ENCODE measurements around the gene DSEL. TPM values are rescaled to one million over a fixed set of nuclear protein-coding genes. Genes with fewer than 3 reads are reported as not detected.

The DSEL gene
- total RNA-seq, 1 donor from 2014 or later = 9.3 TPM

DNA sequence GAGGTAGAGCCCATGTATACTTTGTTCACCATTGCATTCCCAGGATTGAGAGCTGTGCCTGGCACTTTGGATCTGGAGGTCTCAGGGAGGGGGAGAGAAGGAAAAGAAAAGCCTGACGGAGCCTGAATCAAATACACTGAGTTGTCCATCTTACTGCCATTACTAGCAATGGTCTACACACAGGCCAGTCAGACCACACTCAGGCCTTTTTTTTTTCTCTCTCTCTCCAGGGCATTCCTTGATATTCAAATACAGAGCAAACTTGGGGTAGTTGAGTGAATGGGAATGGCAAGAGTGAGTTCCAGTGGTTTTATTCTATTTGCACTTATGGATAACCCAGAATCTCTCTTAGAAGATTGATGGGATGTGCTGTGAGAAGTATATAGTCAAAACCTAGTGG is 11.8 kb downstream of the DSEL start:
- no peak for DNase-seq (ENCODE audit: extremely low read depth, low read depth, low spot score)

DNA sequence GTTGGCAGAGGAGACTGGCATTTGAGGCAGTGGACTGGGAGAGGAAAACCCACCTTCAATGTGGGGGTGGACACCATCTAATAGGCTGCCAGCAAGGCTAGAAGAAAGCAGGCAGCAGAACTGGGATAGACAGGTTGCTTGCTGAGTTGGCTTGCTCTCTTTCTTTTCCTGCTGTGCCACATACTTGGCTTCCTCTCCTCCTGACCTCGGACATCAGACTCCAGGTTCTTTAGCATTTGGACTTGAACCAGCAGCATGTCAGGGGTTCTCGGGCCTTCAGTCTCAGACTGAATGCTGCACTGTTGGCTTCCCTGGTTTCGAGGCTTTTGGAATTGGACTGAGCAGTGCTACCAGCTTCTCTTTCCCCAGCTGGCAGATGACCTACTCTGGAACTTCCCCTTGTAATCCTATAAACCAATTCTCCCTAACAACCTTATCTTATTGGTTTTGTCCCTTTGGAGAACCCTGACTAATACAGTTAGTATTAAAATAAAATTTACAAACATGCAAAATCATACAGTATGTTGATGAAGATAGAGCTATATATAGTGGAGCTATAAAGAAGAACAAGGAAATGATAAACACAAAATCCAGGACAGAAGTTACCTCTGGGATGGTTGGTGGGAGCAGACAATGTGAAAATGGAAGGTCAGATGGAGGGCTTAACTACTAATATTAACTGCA is 15.9 kb downstream of the DSEL start:
- DNase-seq (ENCODE audit: extremely low read depth, low read depth, low spot score) = no peak

DNA sequence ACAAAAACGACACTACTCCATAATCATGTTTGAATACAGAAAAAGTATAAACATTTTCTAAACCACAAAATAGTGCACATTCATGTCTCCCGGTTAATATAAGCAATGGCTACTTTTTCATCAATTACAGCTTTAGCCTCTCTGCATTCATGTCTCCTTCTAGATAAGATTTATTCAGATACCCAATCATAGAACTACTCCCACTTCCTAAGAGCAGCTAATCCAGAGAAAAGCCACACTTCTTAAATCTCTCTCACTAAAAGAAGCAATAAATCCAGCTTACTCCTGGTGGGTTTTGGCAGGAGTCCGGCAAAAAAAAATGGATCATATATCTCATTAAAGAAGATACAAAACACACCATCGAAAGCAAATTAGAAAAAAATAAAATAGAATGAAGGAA is 20.1 kb downstream of the DSEL start:
- no peak for DNase-seq (ENCODE audit: extremely low read depth, low read depth, low spot score)

- DNase-seq (ENCODE audit: extremely low read depth, low read depth, low spot score) = no peak
These were observed 30.0 kb downstream of the DSEL start for GRCh38 chr18:67486534-67486933.

- DNase-seq (ENCODE audit: extremely low read depth, low read depth, low spot score) = no peak
These were observed 30.9 kb downstream of the DSEL start for GRCh38 chr18:67485655-67486054.

DNA sequence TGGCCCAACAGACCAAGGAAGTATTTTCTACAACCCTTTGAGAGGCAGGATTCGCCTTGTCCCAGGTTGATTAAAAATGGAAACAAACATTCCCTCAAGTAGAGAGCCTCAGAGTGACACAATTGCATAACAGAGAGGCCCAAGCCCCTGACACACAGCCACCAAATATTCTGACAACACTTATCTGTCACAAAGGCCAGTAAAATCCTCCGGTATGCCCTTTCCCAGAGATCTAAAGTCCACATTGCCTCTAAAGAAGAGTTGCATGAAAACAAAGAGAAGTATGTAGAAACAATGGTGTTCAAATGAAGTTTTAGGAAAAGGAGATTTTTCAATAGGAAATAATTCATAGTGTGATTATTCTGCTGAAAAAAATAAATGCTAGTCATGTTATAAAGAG is 32.1 kb downstream of the DSEL start:
- DNase-seq (ENCODE audit: extremely low read depth, low read depth, low spot score) = no peak

DNA sequence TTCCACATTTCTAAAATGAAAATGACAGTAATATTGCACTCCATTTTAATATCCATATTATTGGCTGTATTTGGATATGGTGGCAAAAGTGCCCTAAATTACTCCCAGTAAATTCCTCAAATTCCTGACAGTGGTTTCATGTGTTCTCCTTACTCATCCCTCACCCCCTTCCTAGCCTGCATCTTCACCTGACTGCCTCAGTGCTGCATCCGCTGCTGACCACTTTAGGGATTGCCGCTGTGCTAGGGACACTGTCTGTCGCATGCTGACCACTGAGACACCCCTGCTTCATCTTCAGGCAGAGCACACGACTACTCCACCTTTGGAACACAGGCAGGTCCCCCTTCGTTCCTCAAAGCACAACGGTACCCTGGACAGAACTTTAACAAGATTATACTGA is 32.6 kb downstream of the DSEL start:
- DNase-seq (ENCODE audit: extremely low read depth, low read depth, low spot score) = no peak

DNA sequence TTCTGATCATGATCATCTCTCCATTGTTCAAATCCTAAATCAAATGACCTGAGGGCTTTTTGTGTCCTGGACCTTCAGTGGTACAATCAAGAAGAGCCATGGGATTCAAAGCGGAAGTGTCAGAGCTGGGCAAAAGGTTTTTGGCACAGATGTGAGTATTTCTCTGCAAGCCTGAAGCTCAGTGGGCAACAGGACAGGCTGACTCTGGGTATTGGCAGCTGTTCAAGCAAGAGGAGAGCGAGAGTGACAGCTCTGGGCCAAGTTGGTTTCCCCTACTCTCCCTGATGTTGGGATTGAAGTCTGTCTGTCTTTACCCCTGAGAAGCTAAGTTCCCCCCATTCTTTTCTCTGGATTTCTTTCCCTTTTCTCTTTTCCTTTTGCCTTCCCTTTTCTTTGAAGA is 33.3 kb downstream of the DSEL start:
- DNase-seq (ENCODE audit: extremely low read depth, low read depth, low spot score) = no peak

DNA sequence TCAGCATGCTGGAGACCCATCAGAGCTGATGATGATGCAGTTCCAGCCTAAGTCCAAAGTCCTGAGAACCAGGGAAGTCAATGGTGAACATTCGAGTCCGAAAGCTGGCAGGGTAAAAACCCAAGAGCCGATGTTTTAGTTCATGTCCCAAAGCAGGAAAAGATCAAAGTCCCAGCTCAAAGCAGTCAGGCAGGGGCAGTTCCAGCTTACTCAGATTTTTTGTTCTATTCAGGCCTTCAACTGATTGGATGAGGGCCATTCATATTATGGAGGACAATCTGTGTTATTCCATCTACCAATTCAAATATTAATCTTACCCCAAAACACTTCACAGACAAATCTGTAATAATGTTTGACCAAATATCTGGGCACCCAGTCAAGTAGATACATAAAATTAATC is 38.3 kb downstream of the DSEL start:
- no peak for DNase-seq (ENCODE audit: extremely low read depth, low read depth, low spot score)

GRCh38 chr18:67477522-67477921 is 39.0 kb downstream of the DSEL start:
- DNase-seq (ENCODE audit: extremely low read depth, low read depth, low spot score) = no peak

DNA sequence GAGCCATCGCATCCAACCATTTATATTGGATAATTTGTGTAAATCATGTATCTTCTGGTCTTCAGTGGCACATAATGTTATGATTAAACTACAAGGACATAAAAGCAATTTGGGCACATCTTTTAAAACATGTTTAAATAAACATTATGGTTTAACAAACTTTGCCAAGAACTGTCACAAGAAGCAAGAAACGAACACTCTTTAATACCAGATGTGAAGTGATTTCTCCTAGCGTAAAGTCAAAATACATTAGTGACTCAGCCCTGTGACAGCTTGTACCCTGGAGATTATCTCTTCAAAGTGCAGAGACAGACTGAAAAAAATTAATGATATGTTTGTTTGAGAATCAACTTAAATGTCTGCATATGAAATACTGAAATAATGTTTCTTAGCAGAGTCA is 39.9 kb downstream of the DSEL start:
- no peak for DNase-seq (ENCODE audit: extremely low read depth, low read depth, low spot score)

- no peak for DNase-seq (ENCODE audit: extremely low read depth, low read depth, low spot score)
These were observed 40.8 kb downstream of the DSEL start for GRCh38 chr18:67475673-67476072.

- DNase-seq (ENCODE audit: extremely low read depth, low read depth, low spot score) = no peak
These were observed 48.5 kb downstream of the DSEL start for GRCh38 chr18:67468038-67468437.

GRCh38 chr18:67467188-67467587 is 49.3 kb downstream of the DSEL start:
- no peak for DNase-seq (ENCODE audit: extremely low read depth, low read depth, low spot score)

DNA sequence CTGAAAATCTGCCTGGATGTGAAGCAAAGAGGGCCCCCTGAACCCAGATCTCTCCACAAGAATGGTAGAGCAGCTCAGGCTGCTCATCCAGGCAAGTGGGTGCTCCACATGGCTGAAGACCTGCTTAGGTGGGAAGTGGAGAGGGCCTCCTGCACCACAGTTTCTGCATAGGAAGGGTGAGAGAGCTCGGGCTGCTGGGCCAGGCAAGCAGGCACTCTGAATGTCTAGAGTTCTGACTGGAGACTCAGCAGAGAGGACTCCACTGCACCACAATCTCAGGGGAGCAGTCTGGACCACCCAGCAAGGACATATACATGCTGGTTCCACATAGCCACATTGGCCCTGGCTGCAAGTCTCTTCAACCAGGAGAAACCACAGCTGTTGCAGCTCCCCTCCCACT is 52.0 kb downstream of the DSEL start:
- no peak for DNase-seq (ENCODE audit: extremely low read depth, low read depth, low spot score)

- no peak for DNase-seq (ENCODE audit: extremely low read depth, low read depth, low spot score)
These were observed 52.7 kb downstream of the DSEL start for GRCh38 chr18:67463829-67464228.

- DNase-seq (ENCODE audit: extremely low read depth, low read depth, low spot score) = no peak
These were observed 59.8 kb downstream of the DSEL start for GRCh38 chr18:67456711-67457110.

Measured in glomerular endothelial cell (primary cell).